ENCODE measurements around the gene MTHFD1L. TPM values are rescaled to one million over a fixed set of nuclear protein-coding genes. Genes with fewer than 3 reads are reported as not detected.

The MTHFD1L gene
- total RNA-seq, 1 donor from 2014 or later, result 125 TPM

DNA sequence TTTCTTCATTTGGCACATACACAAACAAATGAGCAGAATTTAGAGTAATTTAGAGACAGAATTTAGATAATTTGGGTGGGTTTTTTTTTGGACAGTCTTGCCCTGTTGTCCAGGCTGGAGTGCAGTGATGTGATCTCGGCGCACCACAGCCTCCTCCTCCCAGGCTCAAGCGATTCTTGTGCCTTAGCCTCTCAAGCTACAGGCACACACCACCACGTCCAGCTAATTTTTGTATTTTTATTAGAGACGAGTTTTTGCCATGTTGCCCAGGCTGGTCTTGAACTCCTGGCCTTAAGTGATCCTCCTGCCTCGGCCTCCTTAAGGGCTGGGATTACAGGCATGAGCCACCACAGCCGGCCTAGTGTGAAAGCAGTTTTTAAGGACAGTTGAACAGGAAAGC lies 127.8 kb downstream of the MTHFD1L start:
- H3K36me3 Mint-ChIP-seq (ENCODE audit: low read depth), result peaks cover 29% of the 10 kb centered on the region
- H3K4me1 Mint-ChIP-seq (ENCODE audit: low read depth), result peaks cover 2% of the 10 kb centered on the region
- no peak overlapping the region for H3K4me3 Mint-ChIP-seq
- intact Hi-C loops (cut with micrococcal nuclease), result no loop called here
- no peak overlapping the region for H3K27ac Mint-ChIP-seq
- no peak for DNase-seq (ENCODE audit: low spot score)
- peaks cover 6% of the 10 kb centered on the region for H3K9me3 Mint-ChIP-seq
- H3K27me3 Mint-ChIP-seq (ENCODE audit: insufficient read depth), result no peaks in the 10 kb centered on the region

- intact Hi-C loops (cut with micrococcal nuclease), result no loop called here
- Mint-ChIP-seq H3K27ac (no peak overlapping the region), H3K4me1 (ENCODE audit: low read depth) (no peaks in the 10 kb centered on the region), H3K27me3 (ENCODE audit: insufficient read depth) (no peaks in the 10 kb centered on the region), H3K36me3 (ENCODE audit: low read depth) (peaks cover 29% of the 10 kb centered on the region), H3K4me3 (no peak overlapping the region), H3K9me3 (peaks cover 6% of the 10 kb centered on the region)
- no peak for DNase-seq (ENCODE audit: low spot score)
Observed at GRCh38 chr6:150994026-150994425, 128.5 kb downstream of the MTHFD1L start.

DNA sequence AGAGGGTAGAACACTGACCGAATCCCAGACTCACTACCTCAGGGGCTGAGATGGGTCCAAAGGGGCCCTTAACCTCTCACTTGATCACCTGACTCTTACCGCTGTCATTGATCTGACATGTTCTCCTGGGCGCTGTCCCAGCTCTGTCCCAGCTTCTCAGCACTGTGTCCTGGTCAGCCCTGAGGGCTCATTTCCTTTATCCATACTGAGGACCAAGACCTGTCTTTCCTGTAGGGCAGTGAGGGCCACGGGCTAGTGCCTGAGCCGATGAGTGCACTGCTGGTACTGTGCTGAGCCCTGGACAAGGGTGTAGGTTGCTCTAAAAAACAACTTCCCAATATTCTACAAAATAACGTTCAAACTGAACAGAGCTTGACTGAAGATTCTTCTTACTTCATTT lies 131.5 kb downstream of the MTHFD1L start:
- Mint-ChIP-seq H3K27me3 (ENCODE audit: insufficient read depth) (no peaks in the 10 kb centered on the region), H3K36me3 (ENCODE audit: low read depth) (peaks cover 28% of the 10 kb centered on the region), H3K27ac (no peak overlapping the region), H3K4me1 (ENCODE audit: low read depth) (peaks cover 14% of the 10 kb centered on the region), H3K9me3 (peaks cover 6% of the 10 kb centered on the region), H3K4me3 (no peak overlapping the region)
- intact Hi-C loops (cut with micrococcal nuclease), result no loop called here
- DNase-seq (ENCODE audit: low spot score), result no peak

GRCh38 chr6:150999107-150999506 lies 133.6 kb downstream of the MTHFD1L start:
- Mint-ChIP-seq H3K27ac (no peak overlapping the region), H3K4me1 (ENCODE audit: low read depth) (peaks cover 21% of the 10 kb centered on the region), H3K4me3 (no peak overlapping the region), H3K36me3 (ENCODE audit: low read depth) (peaks cover 15% of the 10 kb centered on the region), H3K27me3 (ENCODE audit: insufficient read depth) (no peaks in the 10 kb centered on the region), H3K9me3 (peaks cover under 1% of the 10 kb centered on the region)
- no peak for DNase-seq (ENCODE audit: low spot score)
- intact Hi-C loops (cut with micrococcal nuclease), result no loop called here

- H3K27ac Mint-ChIP-seq, result no peak overlapping the region
- H3K4me3 Mint-ChIP-seq, result no peak overlapping the region
- H3K4me1 Mint-ChIP-seq (ENCODE audit: low read depth), result peaks cover 26% of the 10 kb centered on the region
- intact Hi-C loops (cut with micrococcal nuclease), result no loop called here
- H3K27me3 Mint-ChIP-seq (ENCODE audit: insufficient read depth), result no peaks in the 10 kb centered on the region
- peaks cover 14% of the 10 kb centered on the region for H3K36me3 Mint-ChIP-seq (ENCODE audit: low read depth)
- no peaks in the 10 kb centered on the region for H3K9me3 Mint-ChIP-seq
- no peak for DNase-seq (ENCODE audit: low spot score)
Observed at GRCh38 chr6:150999576-150999975, 134.1 kb downstream of the MTHFD1L start.

GRCh38 chr6:151001387-151002056 lies 136.0 kb downstream of the MTHFD1L start:
- H3K27ac Mint-ChIP-seq, result peak overlapping the region; percentile 58
- H3K9me3 Mint-ChIP-seq, result no peaks in the 10 kb centered on the region
- H3K27me3 Mint-ChIP-seq (ENCODE audit: insufficient read depth), result no peaks in the 10 kb centered on the region
- no peak overlapping the region for H3K4me3 Mint-ChIP-seq
- DNase-seq (ENCODE audit: low spot score), result no peak
- intact Hi-C loops (cut with micrococcal nuclease), result no loop called here
- H3K4me1 Mint-ChIP-seq (ENCODE audit: low read depth), result peaks cover 45% of the 10 kb centered on the region
- H3K36me3 Mint-ChIP-seq (ENCODE audit: low read depth), result peaks cover 13% of the 10 kb centered on the region

DNA sequence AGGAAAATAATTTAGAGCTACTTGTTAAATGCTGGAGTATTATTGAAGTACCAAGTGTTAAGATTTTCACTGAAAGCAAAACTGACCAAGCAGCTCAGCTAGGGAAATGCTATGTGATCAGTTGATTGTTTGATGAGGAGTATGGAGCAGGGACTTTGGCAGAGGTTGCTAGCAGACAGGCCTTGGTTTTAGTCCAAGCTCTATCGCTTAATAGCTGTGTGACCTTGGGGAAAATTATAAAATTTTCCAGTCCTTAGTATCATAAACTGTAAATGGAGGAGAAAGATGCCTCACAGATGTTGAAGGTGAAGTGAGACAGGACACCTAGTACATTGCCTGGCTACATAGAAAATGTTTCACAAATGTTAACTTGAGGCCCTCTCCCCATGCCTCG lies 136.6 kb downstream of the MTHFD1L start:
- no peaks in the 10 kb centered on the region for H3K27me3 Mint-ChIP-seq (ENCODE audit: insufficient read depth)
- intact Hi-C loops (cut with micrococcal nuclease), result no loop called here
- DNase-seq (ENCODE audit: low spot score), result no peak
- peaks cover 11% of the 10 kb centered on the region for H3K36me3 Mint-ChIP-seq (ENCODE audit: low read depth)
- no peaks in the 10 kb centered on the region for H3K9me3 Mint-ChIP-seq
- no peak overlapping the region for H3K4me3 Mint-ChIP-seq
- peaks cover 50% of the 10 kb centered on the region for H3K4me1 Mint-ChIP-seq (ENCODE audit: low read depth)
- no peak overlapping the region for H3K27ac Mint-ChIP-seq

DNA sequence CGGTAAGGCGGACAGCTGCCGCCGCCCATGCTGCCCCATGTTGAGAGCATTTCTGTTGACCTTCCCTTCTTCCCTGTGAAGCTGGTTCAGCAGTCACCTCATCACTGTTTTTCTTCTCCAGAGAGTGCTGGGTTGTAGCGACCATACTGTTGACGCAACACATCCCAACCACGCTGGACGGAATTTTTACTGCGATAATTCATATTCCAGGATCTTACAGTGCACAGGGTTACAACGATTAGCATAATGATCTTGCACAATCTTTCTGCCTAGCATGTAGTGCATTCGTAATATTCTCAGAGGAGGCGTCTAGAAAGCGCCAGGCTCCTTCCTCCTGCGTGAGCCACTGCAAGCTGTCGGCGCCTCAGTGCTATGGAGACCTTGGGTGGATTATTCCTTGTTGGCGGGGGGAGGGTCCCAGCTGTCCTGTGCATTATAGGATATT lies 137.0 kb downstream of the MTHFD1L start:
- Mint-ChIP-seq H3K27ac (no peak overlapping the region), H3K4me1 (ENCODE audit: low read depth) (peaks cover 52% of the 10 kb centered on the region), H3K9me3 (no peaks in the 10 kb centered on the region), H3K36me3 (ENCODE audit: low read depth) (peaks cover 11% of the 10 kb centered on the region), H3K4me3 (no peak overlapping the region), H3K27me3 (ENCODE audit: insufficient read depth) (no peaks in the 10 kb centered on the region)
- intact Hi-C loops (cut with micrococcal nuclease), result no loop called here
- no peak for DNase-seq (ENCODE audit: low spot score)

- H3K9me3 Mint-ChIP-seq, result no peaks in the 10 kb centered on the region
- H3K27ac Mint-ChIP-seq, result peak overlapping the region; percentile 65
- peaks cover 7% of the 10 kb centered on the region for H3K36me3 Mint-ChIP-seq (ENCODE audit: low read depth)
- H3K4me3 Mint-ChIP-seq, result no peak overlapping the region
- intact Hi-C loops (cut with micrococcal nuclease), result loop anchor here (1.0 kb wide), 1 partner anchor 17 kb away; no protein-coding TSS in a partner anchor
- no peak for DNase-seq (ENCODE audit: low spot score)
- no peaks in the 10 kb centered on the region for H3K27me3 Mint-ChIP-seq (ENCODE audit: insufficient read depth)
- peaks cover 52% of the 10 kb centered on the region for H3K4me1 Mint-ChIP-seq (ENCODE audit: low read depth)
Observed at GRCh38 chr6:151004383-151005024, 139.0 kb downstream of the MTHFD1L start.

- H3K27ac Mint-ChIP-seq, result no peak overlapping the region
- intact Hi-C loops (cut with micrococcal nuclease), result no loop called here
- H3K27me3 Mint-ChIP-seq (ENCODE audit: insufficient read depth), result no peaks in the 10 kb centered on the region
- H3K4me1 Mint-ChIP-seq (ENCODE audit: low read depth), result peaks cover 52% of the 10 kb centered on the region
- no peaks in the 10 kb centered on the region for H3K9me3 Mint-ChIP-seq
- H3K4me3 Mint-ChIP-seq, result no peak overlapping the region
- DNase-seq (ENCODE audit: low spot score), result no peak
- peaks cover 10% of the 10 kb centered on the region for H3K36me3 Mint-ChIP-seq (ENCODE audit: low read depth)
Observed at GRCh38 chr6:151005164-151005563, 139.7 kb downstream of the MTHFD1L start.

DNA sequence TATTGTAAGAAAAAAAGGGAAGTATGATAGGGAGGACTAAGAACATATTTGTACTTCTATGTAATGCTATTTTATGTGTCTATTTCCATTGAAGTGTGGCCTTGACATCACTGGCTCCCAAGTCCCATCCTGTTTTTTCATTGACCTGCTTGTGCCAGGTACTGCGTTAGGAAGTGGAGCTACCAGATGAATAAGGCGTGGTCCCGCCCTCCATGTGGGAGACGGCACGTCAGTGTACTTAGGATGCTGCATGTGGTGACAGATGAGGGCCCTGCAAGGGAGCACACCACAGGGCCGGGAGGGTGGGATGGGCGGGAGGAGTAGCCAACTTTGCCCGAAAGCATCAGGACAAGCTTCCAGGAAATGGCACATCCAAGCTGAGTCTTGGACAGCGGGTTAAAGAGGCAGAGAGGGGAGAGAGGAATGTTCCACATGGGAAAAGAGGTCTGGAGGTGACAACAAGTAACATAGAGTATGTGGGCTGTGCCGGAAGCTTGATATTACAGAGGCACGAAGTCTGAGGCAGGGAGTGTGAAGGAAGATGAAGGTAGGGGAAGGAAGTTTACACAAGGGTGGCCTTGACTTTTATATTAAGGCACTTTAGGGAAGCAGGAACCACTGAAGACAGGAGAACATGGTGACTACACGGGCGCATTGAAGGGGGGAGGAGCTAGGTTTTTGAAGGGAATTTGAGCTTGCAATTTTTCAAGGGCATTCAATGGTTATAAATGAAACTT lies 140.6 kb downstream of the MTHFD1L start:
- no peak for DNase-seq (ENCODE audit: low spot score)
- Mint-ChIP-seq H3K4me3 (no peak overlapping the region), H3K27ac (peak overlapping the region; percentile 45)

GRCh38 chr6:151007076-151007475 lies 141.6 kb downstream of the MTHFD1L start:
- Mint-ChIP-seq H3K36me3 (ENCODE audit: low read depth) (peaks cover 9% of the 10 kb centered on the region), H3K27me3 (ENCODE audit: insufficient read depth) (no peaks in the 10 kb centered on the region), H3K27ac (peak overlapping the region; percentile 7), H3K9me3 (no peaks in the 10 kb centered on the region), H3K4me1 (ENCODE audit: low read depth) (peaks cover 37% of the 10 kb centered on the region), H3K4me3 (no peak overlapping the region)
- intact Hi-C loops (cut with micrococcal nuclease), result no loop called here
- DNase-seq (ENCODE audit: low spot score), result no peak

More for the DNA sequence above, 140.6 kb downstream of the MTHFD1L start:
- Mint-ChIP-seq H3K4me1 (ENCODE audit: low read depth) (peaks cover 47% of the 10 kb centered on the region), H3K36me3 (ENCODE audit: low read depth) (peaks cover 11% of the 10 kb centered on the region), H3K9me3 (no peaks in the 10 kb centered on the region), H3K27me3 (ENCODE audit: insufficient read depth) (no peaks in the 10 kb centered on the region)
- intact Hi-C loops (cut with micrococcal nuclease), result no loop called here

- intact Hi-C loops (cut with micrococcal nuclease), result no loop called here
- Mint-ChIP-seq H3K4me1 (ENCODE audit: low read depth) (peaks cover 37% of the 10 kb centered on the region), H3K9me3 (no peaks in the 10 kb centered on the region), H3K36me3 (ENCODE audit: low read depth) (peaks cover 9% of the 10 kb centered on the region), H3K27ac (no peak overlapping the region), H3K4me3 (no peak overlapping the region), H3K27me3 (ENCODE audit: insufficient read depth) (no peaks in the 10 kb centered on the region)
- no peak for DNase-seq (ENCODE audit: low spot score)
Observed at GRCh38 chr6:151007922-151008321, 142.4 kb downstream of the MTHFD1L start.
